ENCODE data around the gene SRF.

Gene SRF

DNA sequence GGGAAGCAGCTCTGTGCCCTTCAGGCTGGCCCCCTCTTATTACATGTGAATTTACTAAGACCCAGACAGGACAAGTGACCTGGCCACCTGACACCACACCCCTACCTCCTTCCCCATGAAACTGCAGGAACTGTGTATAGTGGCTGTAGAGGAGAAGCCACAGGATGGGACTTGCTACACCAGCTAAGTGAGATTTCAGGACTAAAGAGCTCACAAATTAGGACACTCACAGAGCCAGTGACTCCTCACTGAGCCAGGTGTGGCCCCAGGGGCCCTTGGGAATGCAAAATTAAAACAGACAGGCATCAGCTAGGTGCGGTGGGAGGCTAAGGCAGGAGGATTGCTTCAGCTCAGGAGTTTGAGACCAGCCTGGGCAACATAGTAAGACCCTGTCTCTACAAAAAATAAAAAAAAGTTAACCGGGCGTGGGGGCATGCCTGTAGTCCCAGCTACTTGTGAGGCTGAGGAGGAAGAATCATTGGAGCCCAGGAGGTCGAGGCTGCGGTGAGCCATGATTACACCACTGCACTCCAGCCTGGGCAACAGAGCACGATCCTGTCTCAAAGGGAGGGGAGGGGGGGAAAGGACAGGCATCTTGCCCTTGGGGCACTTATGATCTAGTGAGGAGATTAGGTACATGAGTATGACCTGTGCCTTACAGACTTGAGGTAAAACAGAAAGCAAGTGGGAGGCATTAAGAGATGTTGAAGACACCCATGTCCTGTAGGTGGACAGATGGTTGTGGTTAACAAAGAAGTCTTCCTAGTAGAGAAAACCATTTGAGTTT is 23.2 kb upstream of the SRF start:
- no peak for DNase-seq (ENCODE audit: low read depth)

DNA sequence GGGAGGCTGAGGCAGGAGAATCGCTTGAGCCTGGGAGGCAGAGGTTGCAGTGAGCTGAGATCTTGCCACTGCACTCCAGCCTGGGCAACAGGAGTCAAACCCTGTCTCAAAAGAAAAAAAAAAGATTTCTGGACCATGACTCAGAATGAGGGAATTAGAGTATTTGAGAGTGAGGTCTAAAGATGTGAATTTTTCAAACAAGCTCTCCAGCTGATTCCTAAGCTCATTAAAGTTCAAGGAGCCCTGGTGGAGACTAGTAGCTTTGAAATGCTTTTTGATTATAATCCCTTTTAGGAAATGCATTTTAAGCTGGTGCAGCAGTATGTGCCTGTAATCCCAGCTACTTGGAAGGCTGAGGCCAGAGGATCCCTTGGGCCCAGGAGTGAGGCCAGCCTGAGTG is 21.8 kb upstream of the SRF start:
- DNase-seq (ENCODE audit: low read depth): no peak

- no peak for DNase-seq (ENCODE audit: low read depth)
Measured at GRCh38 chr6:43150051-43150751, 20.9 kb upstream of the SRF start.

DNA sequence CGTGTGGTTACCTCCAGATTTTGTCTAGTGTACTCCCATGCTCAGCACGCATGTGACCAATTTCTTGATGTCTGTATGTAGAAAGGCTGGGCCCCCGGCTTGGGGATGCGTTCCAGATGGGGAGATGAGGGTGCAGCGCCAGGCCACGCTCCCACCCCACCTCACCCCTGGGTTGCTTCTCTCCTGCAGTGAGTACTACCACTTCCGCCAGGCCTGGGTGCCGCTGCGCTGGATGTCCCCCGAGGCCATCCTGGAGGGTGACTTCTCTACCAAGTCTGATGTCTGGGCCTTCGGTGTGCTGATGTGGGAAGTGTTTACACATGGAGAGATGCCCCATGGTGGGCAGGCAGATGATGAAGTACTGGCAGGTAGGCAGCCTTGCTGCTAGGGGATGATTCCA is 11.5 kb upstream of the SRF start:
- DNase-seq (ENCODE audit: low read depth): no peak

- no peak for DNase-seq (ENCODE audit: low read depth)
Measured at GRCh38 chr6:43163899-43164298, 7.2 kb upstream of the SRF start.

DNA sequence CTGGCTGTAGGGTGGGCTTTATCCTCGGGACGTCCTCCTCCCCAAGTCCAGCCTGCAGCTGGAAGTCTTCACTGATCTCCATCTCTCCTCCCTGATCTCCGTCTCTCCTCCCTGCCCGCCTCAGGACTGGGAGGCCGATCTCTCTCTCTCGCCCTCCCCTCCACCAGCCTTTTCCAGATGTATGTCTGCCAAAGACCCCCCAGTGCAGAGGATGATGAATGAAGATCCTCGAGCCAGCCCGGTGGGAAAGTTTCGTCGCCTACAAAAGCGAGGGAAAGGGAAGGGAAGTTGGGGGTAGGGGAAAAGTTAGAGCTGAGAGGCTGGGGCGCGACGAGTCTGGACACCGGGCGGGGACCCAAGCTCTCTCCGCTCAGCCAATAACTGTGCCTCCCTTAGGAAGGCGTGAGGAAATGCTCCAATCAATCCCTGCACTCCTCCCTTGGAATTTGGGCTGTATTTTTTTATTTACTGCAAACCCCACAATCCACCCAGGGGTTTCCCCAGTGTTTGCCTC is 595 bp upstream of the SRF start:
- DNase-seq (ENCODE audit: low read depth): no peak

GRCh38 chr6:43171707-43172103 is 636 bp downstream of the SRF start:
- no peak for DNase-seq (ENCODE audit: low read depth)

DNA sequence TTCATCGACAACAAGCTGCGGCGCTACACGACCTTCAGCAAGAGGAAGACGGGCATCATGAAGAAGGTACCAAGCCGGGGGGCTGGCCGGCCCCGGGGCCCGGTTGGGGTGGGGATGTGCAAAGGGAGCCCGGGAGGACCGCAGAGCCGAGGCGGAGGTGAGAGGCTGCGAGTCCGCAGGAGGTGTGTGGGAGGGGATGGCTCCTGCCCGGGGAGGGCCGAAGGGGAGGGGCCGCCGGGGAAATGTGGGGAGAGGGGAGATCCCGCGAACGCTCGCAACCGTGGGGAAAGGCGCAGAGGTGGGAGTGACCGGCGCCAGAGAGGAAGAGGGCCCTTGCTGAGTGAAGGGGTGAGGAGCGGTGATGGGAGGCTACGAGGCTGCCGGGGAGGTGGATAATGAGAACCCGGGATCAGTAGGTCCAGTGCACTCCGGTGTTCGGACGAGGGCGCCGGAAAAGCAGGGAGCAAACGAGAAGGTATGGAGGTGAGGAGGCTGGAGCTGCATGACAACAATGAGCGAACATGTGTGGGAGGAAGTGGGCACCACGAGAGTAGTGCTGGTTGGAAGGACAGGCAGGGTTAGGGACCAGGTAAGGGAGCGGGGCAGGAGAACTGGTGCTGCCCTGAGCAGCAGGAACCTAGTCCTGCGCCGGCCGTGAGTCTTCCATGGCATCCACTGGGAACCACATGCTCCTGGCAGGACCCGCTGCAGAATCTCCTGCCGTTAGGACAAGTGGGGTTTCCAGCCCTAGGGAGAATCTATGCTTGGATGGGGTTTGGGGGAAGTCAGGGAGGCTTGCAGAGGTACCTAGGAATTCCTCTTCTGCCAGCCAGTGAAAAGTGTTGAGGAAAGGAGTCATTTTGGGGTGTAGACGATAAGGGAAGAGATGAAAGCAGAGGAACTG is 1.3 kb downstream of the SRF start:
- no peak for DNase-seq (ENCODE audit: low read depth)

DNA sequence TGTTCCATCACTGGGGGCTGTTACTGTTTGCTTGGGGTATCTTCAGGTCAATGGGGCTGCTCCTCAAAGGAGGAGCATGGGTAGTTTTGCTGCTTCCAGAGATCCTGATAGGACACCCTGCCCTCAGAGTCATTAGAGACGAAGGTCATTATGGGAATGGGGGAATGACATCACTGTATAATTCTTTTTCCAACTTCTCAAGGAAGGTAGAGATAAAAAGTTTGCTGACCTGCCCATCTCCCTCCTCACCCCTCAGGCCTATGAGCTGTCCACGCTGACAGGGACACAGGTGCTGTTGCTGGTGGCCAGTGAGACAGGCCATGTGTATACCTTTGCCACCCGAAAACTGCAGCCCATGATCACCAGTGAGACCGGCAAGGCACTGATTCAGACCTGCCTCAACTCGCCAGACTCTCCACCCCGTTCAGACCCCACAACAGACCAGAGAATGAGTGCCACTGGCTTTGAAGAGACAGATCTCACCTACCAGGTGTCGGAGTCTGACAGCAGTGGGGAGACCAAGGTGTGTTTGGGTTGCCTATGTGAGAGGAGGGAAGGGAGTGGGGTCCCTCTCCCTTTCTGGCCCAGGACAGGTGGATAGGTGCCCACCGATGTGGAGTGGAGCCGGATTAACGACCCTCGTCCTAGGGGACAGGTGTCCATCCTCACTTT is 2.7 kb downstream of the SRF start:
- DNase-seq (ENCODE audit: low read depth): no peak

GRCh38 chr6:43174263-43175112 is 3.4 kb downstream of the SRF start:
- peak; percentile 97 for DNase-seq (ENCODE audit: low read depth)

- no peak for DNase-seq (ENCODE audit: low read depth)
Measured at GRCh38 chr6:43175676-43176422, 4.8 kb downstream of the SRF start.

DNA sequence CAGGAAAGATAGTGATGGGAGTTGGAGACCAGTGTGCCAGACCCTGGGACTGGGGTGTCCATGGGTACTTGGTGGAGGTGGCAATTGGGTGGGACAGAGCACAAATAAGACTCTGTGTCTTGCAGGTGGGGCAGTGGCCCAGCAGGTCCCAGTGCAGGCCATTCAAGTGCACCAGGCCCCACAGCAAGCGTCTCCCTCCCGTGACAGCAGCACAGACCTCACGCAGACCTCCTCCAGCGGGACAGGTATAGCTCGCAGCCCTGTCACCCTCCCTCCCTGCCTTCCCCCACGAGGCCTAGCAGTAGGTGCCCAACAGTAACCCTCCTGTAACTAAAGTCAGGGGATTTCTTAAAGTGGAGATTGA is 5.3 kb downstream of the SRF start:
- DNase-seq (ENCODE audit: low read depth): no peak

GRCh38 chr6:43178150-43178549 is 7.1 kb downstream of the SRF start:
- DNase-seq (ENCODE audit: low read depth): no peak

GRCh38 chr6:43178951-43179830 is 8.1 kb downstream of the SRF start:
- DNase-seq (ENCODE audit: low read depth): no peak

GRCh38 chr6:43180058-43180457 is 9.0 kb downstream of the SRF start:
- no peak for DNase-seq (ENCODE audit: low read depth)

- no peak for DNase-seq (ENCODE audit: low read depth)
Measured at GRCh38 chr6:43180985-43181384, 9.9 kb downstream of the SRF start.

- no peak for DNase-seq (ENCODE audit: low read depth)
Measured at GRCh38 chr6:43181621-43181941, 10.5 kb downstream of the SRF start.

DNA sequence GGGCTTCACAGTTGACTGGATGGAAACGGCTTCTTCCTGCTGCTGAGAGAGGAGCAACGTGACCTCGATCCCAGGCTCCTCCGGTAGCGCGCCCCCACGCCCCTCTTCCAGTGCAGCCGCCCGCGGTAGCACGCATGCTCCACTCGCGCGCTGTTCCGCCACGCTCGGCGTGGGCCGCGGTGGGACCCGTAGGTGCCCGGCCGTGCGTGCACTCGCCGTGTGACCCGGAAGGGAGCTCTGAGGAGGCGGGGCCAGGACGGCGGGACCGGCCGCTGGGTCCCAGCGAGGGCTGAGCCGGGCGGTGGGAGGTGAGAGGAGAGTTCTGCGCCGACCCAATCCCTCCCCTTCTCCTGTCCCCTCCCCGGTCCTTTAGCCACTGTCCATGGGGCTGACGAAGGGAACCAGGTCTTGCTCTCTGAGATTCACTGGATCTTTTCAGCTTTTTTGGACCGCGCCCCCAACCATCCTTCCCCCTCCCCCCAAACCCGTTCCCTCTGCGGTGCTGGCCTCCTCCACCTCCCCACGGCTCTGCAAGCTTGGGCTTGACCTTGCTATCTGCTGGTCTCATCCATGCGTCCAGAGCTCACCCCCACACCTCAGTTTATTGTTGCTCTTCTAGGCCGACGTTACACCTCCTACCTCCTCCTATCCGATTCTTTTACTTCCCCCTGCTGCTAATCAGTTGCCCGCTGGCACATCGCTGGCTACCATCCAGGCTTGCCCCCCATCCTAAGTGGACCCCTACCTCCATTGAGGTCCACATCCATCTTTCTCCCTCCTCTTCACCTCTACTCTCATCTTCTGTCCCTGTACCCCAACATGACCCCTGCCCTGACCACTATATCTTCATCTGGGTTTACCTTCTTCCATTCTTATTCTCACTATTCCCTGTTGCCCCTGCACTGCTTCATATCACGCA is 11.1 kb downstream of the SRF start, which contains the start of gene CUL9:
TSS of gene CUL9 (plus strand) at position 255 of the 919 bp plus-strand sequence. CDS start 2,115 bp downstream, outside the sequence.
- DNase-seq (ENCODE audit: low read depth): no peak

All from GM04503 (cell line).